ENCODE data around the gene COX19.

The COX19 gene

GRCh38 chr7:974820-975681, at the start of gene COX19:
COX19 (minus strand) TSS chr7:975549; CDS start chr7:975509, 40 bp downstream.
- DNase-seq: peak; percentile 94

- no peak for DNase-seq
Observed at GRCh38 chr7:1024331-1024841, 49.0 kb upstream of the COX19 start.

- DNase-seq: no peak
Observed at GRCh38 chr7:1022801-1023465, 47.6 kb upstream of the COX19 start.

GRCh38 chr7:1022356-1022755, 47.0 kb upstream of the COX19 start:
- DNase-seq: no peak

- no peak for DNase-seq
Observed at GRCh38 chr7:1021931-1022330, 46.6 kb upstream of the COX19 start.

GRCh38 chr7:1021366-1021765, 46.0 kb upstream of the COX19 start:
- no peak for DNase-seq

GRCh38 chr7:1020849-1021251, 45.5 kb upstream of the COX19 start:
- no peak for DNase-seq

GRCh38 chr7:1019789-1020610, 44.7 kb upstream of the COX19 start:
- no peak for DNase-seq

GRCh38 chr7:1019255-1019785, 44.0 kb upstream of the COX19 start:
- no peak for DNase-seq

- DNase-seq: no peak
Observed at GRCh38 chr7:1018334-1018695, 43.0 kb upstream of the COX19 start.

- DNase-seq: no peak
Observed at GRCh38 chr7:1017586-1018333, 42.4 kb upstream of the COX19 start.

GRCh38 chr7:1016577-1017531, 41.5 kb upstream of the COX19 start:
- DNase-seq: no peak

GRCh38 chr7:1015196-1016121, 40.1 kb upstream of the COX19 start:
- DNase-seq: no peak

GRCh38 chr7:1014681-1015080, 39.3 kb upstream of the COX19 start:
- DNase-seq: no peak

GRCh38 chr7:1013581-1013980, 38.2 kb upstream of the COX19 start:
- DNase-seq: no peak

GRCh38 chr7:1012716-1013095, 37.4 kb upstream of the COX19 start:
- no peak for DNase-seq

GRCh38 chr7:1012004-1012715, 36.8 kb upstream of the COX19 start:
- no peak for DNase-seq

- DNase-seq: no peak
Observed at GRCh38 chr7:1011297-1012003, 36.1 kb upstream of the COX19 start.

- no peak for DNase-seq
Observed at GRCh38 chr7:1010226-1010625, 34.9 kb upstream of the COX19 start.
